HG02759 (cell line): ENCODE measurements around the gene SENP5.

Experiments used
- ATAC-seq: cut with Tn5 transposase; IDR thresholded peaks from one replicate; pipeline ENCODE4 v1.9.1; 2021; ENCODE audit warnings: mild to moderate bottlenecking, moderate library complexity; ENCODE audit not compliant: unreplicated experiment

Gene SENP5

GRCh38 chr3:196886144-196886543 is 18.4 kb downstream of the SENP5 start:
- no peak for ATAC-seq

- ATAC-seq: no peak
Observed at GRCh38 chr3:196889844-196890708, 22.4 kb downstream of the SENP5 start.

- ATAC-seq: no peak
Observed at GRCh38 chr3:196894557-196895295, 27.0 kb downstream of the SENP5 start.

- no peak for ATAC-seq
Observed at GRCh38 chr3:196896229-196896628, 28.5 kb downstream of the SENP5 start.

- no peak for ATAC-seq
Observed at GRCh38 chr3:196901768-196902167, 34.0 kb downstream of the SENP5 start.

GRCh38 chr3:196902296-196902695 is 34.6 kb downstream of the SENP5 start:
- ATAC-seq: no peak

GRCh38 chr3:196903740-196904139 is 36.0 kb downstream of the SENP5 start:
- no peak for ATAC-seq

- ATAC-seq: no peak
Observed at GRCh38 chr3:196914866-196915265, 47.1 kb downstream of the SENP5 start.

GRCh38 chr3:196915375-196915774 is 47.7 kb downstream of the SENP5 start:
- ATAC-seq: no peak

GRCh38 chr3:196916221-196916620 is 48.5 kb downstream of the SENP5 start:
- no peak for ATAC-seq

- no peak for ATAC-seq
Observed at GRCh38 chr3:196916995-196917394, 49.3 kb downstream of the SENP5 start.

GRCh38 chr3:196918968-196919367 is 51.2 kb downstream of the SENP5 start:
- no peak for ATAC-seq

- ATAC-seq: no peak
Observed at GRCh38 chr3:196920733-196921132, 53.0 kb downstream of the SENP5 start.

GRCh38 chr3:196927571-196928453 is 60.1 kb downstream of the SENP5 start:
- no peak for ATAC-seq

GRCh38 chr3:196931157-196931556 is 63.4 kb downstream of the SENP5 start:
- no peak for ATAC-seq

GRCh38 chr3:196931828-196932587 is 64.3 kb downstream of the SENP5 start:
- no peak for ATAC-seq

- ATAC-seq: no peak
Observed at GRCh38 chr3:196932600-196932999, 64.9 kb downstream of the SENP5 start.

GRCh38 chr3:196936288-196936687 is 68.6 kb downstream of the SENP5 start:
- ATAC-seq: no peak

- no peak for ATAC-seq
Observed at GRCh38 chr3:196938124-196938523, 70.4 kb downstream of the SENP5 start.

GRCh38 chr3:196938576-196938975 is 70.9 kb downstream of the SENP5 start:
- no peak for ATAC-seq
